IMR-90 (cell line): ENCODE results near the gene SH2D4B. TPM values are rescaled to one million over a fixed set of nuclear protein-coding genes. Genes with fewer than 3 reads are reported as not detected.

Source experiments
- ATAC-seq: fragments of 200-7000 bp; cut with Tn5 transposase; 2 replicates; pipeline ENCODE4 v1.9.1; 2020; ENCODE audit warnings: low read depth, mild to moderate bottlenecking, moderate library complexity
- BruUV-seq: library from RNA; stranded (reverse); fragments of 400-500 nt; replicated peaks from 2 replicates; lab custom pipeline; 2021; lab: Mats Ljungman, UMichigan
- CTCF ChIA-PET: fragments of 300-600 bp; formaldehyde crosslinking; extraction: SDS; loops from one replicate; lab custom pipeline; 2021; ENCODE audit warnings: antibody characterized with exemption; lab: Yijun Ruan, JAX
- POLR2A ChIA-PET: fragments of 300-600 bp; sonication (Branson Sonifier 250); formaldehyde crosslinking; loops from one replicate; lab custom pipeline; 2022; ENCODE audit warnings: antibody characterized with exemption; ENCODE audit not compliant: unreplicated experiment; lab: Charles Lee
- DNase-seq: peaks from one replicate; pipeline ENCODE4 v3.0.0; 2013
- H2AFZ ChIP-seq: replicated peaks from 2 replicates; pipeline ENCODE3; 2013; ENCODE audit warnings: low read length, mild to moderate bottlenecking; ENCODE audit not compliant: poor library complexity
- H2AK5ac ChIP-seq: 2 replicates; pipeline ENCODE4 v1.6.1; 2013; ENCODE audit warnings: low read depth, low read length, inconsistent platforms
- H2AK9ac ChIP-seq: replicated peaks from 2 replicates; pipeline ENCODE3; 2013; ENCODE audit warnings: mild to moderate bottlenecking, low read depth, low read length, moderate library complexity; ENCODE audit not compliant: poor library complexity
- H2BK120ac ChIP-seq: 2 replicates; pipeline ENCODE4 v1.6.1; 2013; ENCODE audit warnings: low read depth, low read length, inconsistent platforms
- H2BK15ac ChIP-seq: 3 replicates; pipeline ENCODE4 v1.6.1; 2013; ENCODE audit warnings: low read depth, low read length, inconsistent platforms
- H2BK20ac ChIP-seq: 2 replicates; pipeline ENCODE4 v1.6.1; 2013; ENCODE audit warnings: low read depth, mild to moderate bottlenecking, inconsistent platforms, low read length, moderate library complexity
- H2BK5ac ChIP-seq: 2 replicates; pipeline ENCODE4 v1.6.1; 2013; ENCODE audit warnings: mild to moderate bottlenecking, low read depth, low read length, inconsistent platforms; ENCODE audit not compliant: poor library complexity, severe bottlenecking
- H3K14ac ChIP-seq: replicated peaks from 2 replicates; pipeline ENCODE4 v1.6.1; 2013; ENCODE audit warnings: low read depth, low read length, inconsistent platforms
- H3K18ac ChIP-seq: 2 replicates; pipeline ENCODE4 v1.6.1; 2013; ENCODE audit warnings: low read depth, low read length, control low read depth
- H3K23ac ChIP-seq: 2 replicates; pipeline ENCODE4 v1.6.1; 2013; ENCODE audit warnings: low read depth, low read length, inconsistent platforms
- H3K27ac ChIP-seq: 2 replicates; pipeline ENCODE4 v1.5.1; 2013; ENCODE audit warnings: mild to moderate bottlenecking, control low read depth, low read length; ENCODE audit not compliant: insufficient read depth
- H3K27me3 ChIP-seq: 2 replicates; pipeline ENCODE4 v1.6.1; 2013; ENCODE audit warnings: low read length; ENCODE audit not compliant: control insufficient read depth, insufficient read depth
- H3K36me3 ChIP-seq: 2 replicates; pipeline ENCODE4 v1.6.1; 2013; ENCODE audit warnings: low read length, mixed read lengths; ENCODE audit not compliant: control insufficient read depth, insufficient read depth
- H3K4ac ChIP-seq: 2 replicates; pipeline ENCODE4 v1.6.1; 2013; ENCODE audit warnings: low read depth, low read length, inconsistent platforms
- H3K4me1 ChIP-seq: 2 replicates; pipeline ENCODE4 v1.6.1; 2013; ENCODE audit warnings: low read length, mixed read lengths; ENCODE audit not compliant: control insufficient read depth, insufficient read depth
- H3K4me2 ChIP-seq: 2 replicates; pipeline ENCODE4 v1.6.1; 2013; ENCODE audit warnings: low read depth, mild to moderate bottlenecking, control low read depth, low read length, moderate library complexity
- H3K4me3 ChIP-seq: 2 replicates; pipeline ENCODE4 v1.5.1; 2013; ENCODE audit warnings: low read depth, mild to moderate bottlenecking, control low read depth, low read length, moderate library complexity; ENCODE audit not compliant: insufficient read depth
- H3K56ac ChIP-seq: 2 replicates; pipeline ENCODE4 v1.6.1; 2013; ENCODE audit warnings: low read length, inconsistent platforms; ENCODE audit not compliant: insufficient read depth; ENCODE audit errors: extremely low read depth
- H3K79me1 ChIP-seq, 2 experiments: 2 replicates each; pipeline ENCODE4 v1.6.1; 2013; ENCODE audit warnings: low read length in 2 of 2, inconsistent platforms in 1 of 2, low read depth in 1 of 2
- H3K9ac ChIP-seq: 2 replicates; pipeline ENCODE4 v1.6.1; 2013; ENCODE audit warnings: low read depth, low read length, control low read depth
- H3K9me1 ChIP-seq: 2 replicates; pipeline ENCODE4 v1.6.1; 2013; ENCODE audit warnings: low read length, inconsistent platforms; ENCODE audit not compliant: insufficient read depth
- H3K9me3 ChIP-seq: 2 replicates; pipeline ENCODE4 v1.6.1; 2013; ENCODE audit warnings: low read length; ENCODE audit not compliant: control insufficient read depth, insufficient read depth
- H4K20me1 ChIP-seq: 2 replicates; pipeline ENCODE4 v1.6.1; 2013; ENCODE audit warnings: low read length, inconsistent platforms; ENCODE audit not compliant: insufficient read depth
- H4K5ac ChIP-seq: 2 replicates; pipeline ENCODE4 v1.6.1; 2013; ENCODE audit warnings: mild to moderate bottlenecking, low read depth, low read length, control low read depth
- H4K8ac ChIP-seq, 2 experiments: 2 replicates each; pipeline ENCODE4 v1.6.1; 2013; ENCODE audit warnings: low read depth in 2 of 2, low read length in 2 of 2, control low read depth in 1 of 2, inconsistent platforms in 1 of 2
- H4K91ac ChIP-seq: 2 replicates; pipeline ENCODE4 v1.6.1; 2013; ENCODE audit warnings: low read depth, low read length, inconsistent platforms; ENCODE audit not compliant: insufficient read depth
- BHLHE40 ChIP-seq: fragments of 150-350 bp; IDR thresholded peaks from 2 replicates; pipeline ENCODE4 v1.6.1; 2016; ENCODE audit warnings: mild to moderate bottlenecking, low read depth, low read length
- CEBPB ChIP-seq: IDR thresholded peaks from 2 replicates; pipeline ENCODE4 v1.6.1; 2012; ENCODE audit warnings: low read depth, low read length, improper control_type of control experiment
- CTCF ChIP-seq: conservative IDR thresholded peaks from 2 replicates; pipeline ENCODE4 v1.5.1; 2012; ENCODE audit warnings: mild to moderate bottlenecking, low read depth, low read length, improper control_type of control experiment
- MAFK ChIP-seq: IDR thresholded peaks from 2 replicates; pipeline ENCODE4 v1.6.1; 2012; ENCODE audit warnings: low read depth, low read length, improper control_type of control experiment
- NFE2L2 ChIP-seq: fragments of 150-350 bp; IDR thresholded peaks from 2 replicates; pipeline ENCODE4 v1.6.1; 2016; ENCODE audit warnings: low read depth, mild to moderate bottlenecking, low read length
- POLR2A ChIP-seq: IDR thresholded peaks from 2 replicates; pipeline ENCODE4 v1.6.1; 2012; ENCODE audit warnings: mild to moderate bottlenecking, low read depth, low read length
- RCOR1 ChIP-seq: IDR thresholded peaks from 2 replicates; pipeline ENCODE4 v1.6.1; 2012; ENCODE audit warnings: mild to moderate bottlenecking, low read length, improper control_type of control experiment; ENCODE audit not compliant: insufficient replicate concordance
- whole genome bisulfite sequencing, 2 experiments: methylation state at CpG; one replicate each; pipeline versions ENCODE4 v1.1.5 to v1.1.7; 2013; ENCODE audit warnings: missing lambda C conversion rate in 2 of 2; ENCODE audit not compliant: insufficient read length in 1 of 2; ENCODE audit errors: extremely low coverage in 2 of 2; 5-methylcytosine and 5-hydroxymethylcytosine counted together
- dilution Hi-C: fragments of 300-500 bp; cut with HindIII; formaldehyde crosslinking; loops from one replicate; pipeline ENCODE4 v1.14.3; 2018; ENCODE audit warnings: low sequenced_read_pairs; ENCODE audit not compliant: unreplicated experiment
- in situ Hi-C: fragments of 300-500 bp; cut with MboI; formaldehyde crosslinking; loops from 3 replicates; pipeline ENCODE4 v1.14.3; 2019; ENCODE audit warnings: low sequenced_read_pairs, inconsistent platforms, mixed read lengths
- intact Hi-C: fragments of 100-400 bp; cut with micrococcal nuclease; formaldehyde crosslinking; loops from 2 replicates; pipeline ENCODE4 v1.10.0; 2022
- polyA plus RNA-seq, 3 experiments: library from polyadenylated mRNA; depleted of rRNA; stranded (reverse); fragments of >200 nt; gene quantifications; 2 replicates each; pipeline ENCODE4 v1.2.3, GENCODE V29; 2012; ENCODE audit warnings: low replicate concordance in 1 of 3
- total RNA-seq: library from RNA; depleted of rRNA; stranded (reverse); fragments of >200 nt; gene quantifications from 2 replicates; pipeline ENCODE4 v1.2.3, GENCODE V29; 2012

Gene SH2D4B
- total and polyA plus RNA-seq, 2 of the 4 experiments (the other 2 are of a cell fraction), result not detected

GRCh38 chr10:80513106-80513505 lies 24.6 kb upstream of the SH2D4B start:
- Histone ChIP-seq H3K14ac (no peak overlapping the region), H3K27ac (no peak overlapping the region), H2AK5ac (no peak overlapping the region), H4K20me1 (no peaks in the 10 kb centered on the region), H2BK15ac (no peak overlapping the region), H4K5ac (no peak overlapping the region), H3K36me3 (peaks cover 50% of the 10 kb centered on the region), H3K23ac (no peak overlapping the region), H3K9ac (no peak overlapping the region), H3K9me1 (peaks cover 15% of the 10 kb centered on the region), H3K56ac (no peak overlapping the region), H3K9me3 (no peaks in the 10 kb centered on the region), H2AFZ (no peak overlapping the region), H2BK20ac (no peak overlapping the region), H2AK9ac (no peak overlapping the region), H3K18ac (no peak overlapping the region), H3K4me2 (no peak overlapping the region), H3K27me3 (no peaks in the 10 kb centered on the region), H2BK120ac (no peak overlapping the region), H3K4me3 (no peak overlapping the region), H4K8ac (no peak overlapping the region), H4K91ac (no peak overlapping the region), H3K4me1 (peaks cover 7% of the 10 kb centered on the region), H2BK5ac (no peak overlapping the region), H3K4ac (no peak overlapping the region), H3K79me1 (peaks cover 7 to 25% of the 10 kb centered on the region in 2 experiments)
- in situ Hi-C loops, result no loop called here
- ChIA-PET POLR2A (no interaction called here), CTCF (no interaction called here)
- dilution Hi-C loops, result no loop called here
- 60% methylated on average over 1 of the region's 6 CpGs; no CpG with 5 or more reads in 1 of the 2 experiments for WGBS, 2 experiments
- DNase-seq (no peak), ATAC-seq (no peak)
- no peak for TF ChIP-seq RCOR1
- no peak for TF ChIP-seq CTCF
- TF ChIP-seq MAFK, result no peak
- no peak for TF ChIP-seq BHLHE40
- TF ChIP-seq POLR2A, result no peak
- no peak for TF ChIP-seq NFE2L2
- TF ChIP-seq CEBPB, result no peak
- BruUV-seq, result no TSS peak
- intact Hi-C loops, result no loop called here
